HepG2 (cell line): ENCODE data around the gene TTLL12. TPM values are rescaled to one million over a fixed set of nuclear protein-coding genes. Genes with fewer than 3 reads are reported as not detected.

ENCODE experiments used
- ATAC-seq: fragments of 200-7000 bp; cut with Tn5 transposase; 3 replicates; pipeline ENCODE4 v1.9.1; 2020; ENCODE audit warnings: mild to moderate bottlenecking, moderate library complexity
- Bru-seq: library from RNA; stranded (reverse); fragments of 400-500 nt; gene quantifications from one replicate; lab custom pipeline; 2021; lab: Mats Ljungman, UMichigan
- BruChase-seq, 2 experiments: library from RNA; stranded (reverse); fragments of 400-500 nt; gene quantifications; one replicate each; lab custom pipeline; 2021; lab: Mats Ljungman, UMichigan
- BruUV-seq: library from RNA; stranded (reverse); fragments of 400-500 nt; replicated peaks from 2 replicates; lab custom pipeline; 2021; lab: Mats Ljungman, UMichigan
- CTCF ChIA-PET: fragments of 300-600 bp; formaldehyde crosslinking; extraction: SDS; loops from one replicate; lab custom pipeline; 2021; ENCODE audit warnings: low total read pairs, inconsistent platforms, low intra/inter-chr PET ratio; lab: Yijun Ruan, JAX
- POLR2A ChIA-PET: fragments of 350-600 bp; sonication (Branson Sonifier 250); formaldehyde crosslinking; loops from one replicate; lab custom pipeline; 2020; ENCODE audit warnings: antibody characterized with exemption, inconsistent platforms; lab: Yijun Ruan, JAX
- DNase-seq: peaks from one replicate; pipeline ENCODE4 v3.0.0-alpha.2; 2015; ENCODE audit warnings: low spot score
- FAIRE-seq: peaks from 3 replicates; lab custom pipeline; 2011; peaks lifted over from hg19 to GRCh38; lab: Jason Lieb, UNC
- H2AFZ ChIP-seq: one replicate; pipeline ENCODE4 v1.6.1; 2011; ENCODE audit warnings: low read length, inconsistent platforms
- H3K27ac ChIP-seq: fragments of 300-600 bp; 3 replicates; pipeline ENCODE4 v1.8.0; 2011; ENCODE audit warnings: mixed run types, mild to moderate bottlenecking, mixed read lengths, low read length, inconsistent platforms; ENCODE audit not compliant: insufficient read depth; ENCODE audit errors: extremely low read length
- H3K27me3 ChIP-seq, 2 experiments: fragments of 200-600 bp in 1 of 2; 2 replicates in 1 of 2; 3 replicates in 1 of 2; pipeline versions ENCODE4 v1.6.0 to v1.8.0; 2011; ENCODE audit warnings: low read length in 2 of 2, mild to moderate bottlenecking in 2 of 2, moderate library complexity in 2 of 2, inconsistent platforms in 1 of 2; ENCODE audit not compliant: insufficient read depth in 2 of 2, control insufficient read depth in 1 of 2
- H3K36me3 ChIP-seq, 2 experiments: fragments of 200-600 bp in 1 of 2; replicated peaks in 1 of 2; 2 replicates in 1 of 2; 3 replicates in 1 of 2; pipeline versions ENCODE4 v1.5.1 to v1.8.0; 2011; ENCODE audit warnings: low read length in 2 of 2, inconsistent platforms in 1 of 2; ENCODE audit not compliant: insufficient read depth in 2 of 2, control insufficient read depth in 1 of 2
- H3K4me1 ChIP-seq: 2 replicates; pipeline ENCODE4 v1.5.1; 2012; ENCODE audit warnings: low read length, inconsistent platforms; ENCODE audit not compliant: insufficient read depth
- H3K4me2 ChIP-seq: 2 replicates; pipeline ENCODE4 v1.6.0; 2011; ENCODE audit warnings: low read depth, low read length, inconsistent platforms
- H3K4me3 ChIP-seq, 3 experiments: fragments of 200-600 bp in 1 of 3; sonication (generic), shearing (Covaris generic) in 1 of 3; replicated peaks in 1 of 3; 2 replicates each; pipeline ENCODE4 v1.5.1; 2011 to 2016; ENCODE audit warnings: low read length in 3 of 3, inconsistent platforms in 2 of 3, low read depth in 2 of 3, mild to moderate bottlenecking in 2 of 3, control low read depth in 1 of 3, mixed read lengths in 1 of 3; ENCODE audit not compliant: insufficient read depth in 1 of 3
- H3K79me2 ChIP-seq: one replicate; pipeline ENCODE4 v1.6.1; 2011; ENCODE audit warnings: low read length, inconsistent platforms; ENCODE audit not compliant: insufficient read depth
- H3K9ac ChIP-seq: 2 replicates; pipeline ENCODE4 v1.6.0; 2011; ENCODE audit warnings: mild to moderate bottlenecking, low read depth, low read length, inconsistent platforms; ENCODE audit not compliant: insufficient read depth
- H3K9me3 ChIP-seq: 2 replicates; pipeline ENCODE4 v1.5.1; 2012; ENCODE audit warnings: mild to moderate bottlenecking, low read length
- H4K20me1 ChIP-seq: 2 replicates; pipeline ENCODE4 v1.6.0; 2011; ENCODE audit warnings: inconsistent platforms, mild to moderate bottlenecking, low read length, moderate library complexity; ENCODE audit not compliant: insufficient read depth
- ELF3 ChIP-seq: IDR thresholded peaks from 2 replicates; pipeline ENCODE4 v1.6.1; 2016; ENCODE audit warnings: missing genetic modification reagents, missing compliant biosample characterization
- PLRG1 ChIP-seq: fragments of 450-650 bp; conservative IDR thresholded peaks from 2 replicates; pipeline ENCODE4 v1.6.1; 2016
- POLR2AphosphoS5 ChIP-seq: IDR thresholded peaks from 2 replicates; pipeline ENCODE4 v1.6.1; 2012; ENCODE audit warnings: low read depth, low read length
- SALL2 ChIP-seq: sonication (generic); formaldehyde crosslinking; IDR thresholded peaks from 2 replicates; pipeline ENCODE4 v1.8.1; 2023; ENCODE audit warnings: mild to moderate bottlenecking, missing genetic modification reagents, inconsistent platforms
- SYNCRIP ChIP-seq: fragments of 200-400 bp; formaldehyde crosslinking; IDR thresholded peaks from 2 replicates; pipeline ENCODE4 v1.6.1; 2018; ENCODE audit warnings: mild to moderate bottlenecking, low read depth, low read length; ENCODE audit not compliant: insufficient read depth
- ZBTB14 ChIP-seq: sonication (generic); formaldehyde crosslinking; IDR thresholded peaks from 2 replicates; pipeline ENCODE4 v1.4.0; 2020; ENCODE audit warnings: missing genetic modification reagents
- ZNF382 ChIP-seq: sonication (generic); formaldehyde crosslinking; IDR thresholded peaks from 2 replicates; pipeline ENCODE4 v1.5.0; 2020; ENCODE audit warnings: missing genetic modification reagents, mild to moderate bottlenecking, borderline replicate concordance
- ZNF674 ChIP-seq: sonication (generic); formaldehyde crosslinking; IDR thresholded peaks from 2 replicates; pipeline ENCODE4 v1.5.0; 2020; ENCODE audit warnings: low read depth, mild to moderate bottlenecking, missing genetic modification reagents
- ZNF788 ChIP-seq: sonication (generic); formaldehyde crosslinking; IDR thresholded peaks from 2 replicates; pipeline ENCODE4 v1.5.0; 2020; ENCODE audit warnings: mild to moderate bottlenecking, missing genetic modification reagents, borderline replicate concordance
- WGBS: methylation state at CpG from one replicate; pipeline ENCODE4 v1.1.6; 2017; ENCODE audit warnings: low lambda C conversion rate; 5-methylcytosine and 5-hydroxymethylcytosine counted together
- in situ Hi-C: cut with HindIII; loops from 2 replicates; pipeline ENCODE4 v1.10.0; 2017; ENCODE audit warnings: low pct_unique_long_range_greater_than_20kb; ENCODE audit not compliant: extremely low pct_ligation_motif_present
- intact Hi-C: fragments of 100-400 bp; cut with micrococcal nuclease; formaldehyde crosslinking; loops from one replicate; pipeline ENCODE4 v1.10.0; 2022; ENCODE audit not compliant: unreplicated experiment
- long read RNA-seq, 2 experiments: library from RNA in 1 of 2; library from polyadenylated mRNA in 1 of 2; stranded (forward) in 1 of 2; unstranded in 1 of 2; transcript quantifications; one replicate each; pipeline ENCODE4 v2.0.0, GENCODE V29; 2019 to 2022
- polyA minus RNA-seq, 3 experiments: library from RNA; depleted of rRNA, polyadenylated mRNA; stranded (reverse); fragments of >200 nt; gene quantifications; 2 replicates each; pipeline ENCODE4 v1.2.3, GENCODE V29; 2011; ENCODE audit warnings: low replicate concordance in 1 of 3
- polyA plus RNA-seq, 8 experiments: library from polyadenylated mRNA; depleted of rRNA in 3 of 8; stranded (reverse) in 7 of 8; unstranded in 1 of 8; fragments of >200 nt; fragmentation: Illumina TruSeq in 4 of 8; extraction: Trizol in 4 of 8; gene quantifications; 2 replicates each; pipeline versions ENCODE4 v1.2.1 to v1.2.3, GENCODE V29; 2011 to 2016; ENCODE audit warnings: low read depth in 4 of 8, missing spikeins in 1 of 8, mixed read lengths in 1 of 8; ENCODE audit not compliant: insufficient read depth in 1 of 8
- total RNA-seq, 5 experiments: library from RNA; depleted of rRNA; stranded (reverse); fragments of >200 nt; fragmentation: Illumina TruSeq; extraction: Trizol; gene quantifications; 2 replicates each; pipeline ENCODE4 v1.2.3, GENCODE V29; 2016; ENCODE audit warnings: low read depth in 1 of 5
- TF ChIP-seq, protein P1 (sequence below): sonication (generic); formaldehyde crosslinking; IDR thresholded peaks from 2 replicates; pipeline ENCODE4 v1.8.1; 2023; ENCODE audit warnings: mild to moderate bottlenecking, moderate library complexity, missing genetic modification reagents

TTLL12 gene
- total RNA-seq (2016; rRNA removed; fragmentation: Illumina TruSeq; extraction: Trizol) (34.1 and 38.1 TPM in 2 replicates), polyA plus RNA-seq (2011; rRNA removed) (11.9 and 16.9 TPM in 2 replicates), polyA minus RNA-seq (2011; rRNA and poly(A)+ RNA removed; ENCODE audit: low replicate concordance) (43.9 and 71.0 TPM in 2 replicates), Bru-seq, nascent RNA (percentile 64 among the genes with signal in this experiment), BruChase-seq, experiment 1, labeled RNA remaining after a 6-hour chase (percentile 77 among the genes with signal in this experiment), BruChase-seq, experiment 2, labeled RNA remaining after a 2-hour chase (percentile 65 among the genes with signal in this experiment)
- 6.3 and 6.6 TPM in 2 replicates for total RNA-seq (2016; cell fraction: cytosol; rRNA removed; fragmentation: Illumina TruSeq; extraction: Trizol; ENCODE audit: low read depth)
- 28.8 and 39.8 TPM in 2 replicates for total RNA-seq (2016; cell fraction: insoluble cytoplasmic fraction; rRNA removed; fragmentation: Illumina TruSeq; extraction: Trizol)
- total RNA-seq (2016; cell fraction: membrane; rRNA removed; fragmentation: Illumina TruSeq; extraction: Trizol) = 16.2 and 19.8 TPM in 2 replicates
- total RNA-seq (2016; cell fraction: nucleus; rRNA removed; fragmentation: Illumina TruSeq; extraction: Trizol) = 17.4 and 21.4 TPM in 2 replicates
- polyA plus RNA-seq (2011; cell fraction: cytosol; rRNA removed) = 9.1 and 12.7 TPM in 2 replicates
- polyA plus RNA-seq (2011; cell fraction: nucleus; rRNA removed) = 19.9 and 21.7 TPM in 2 replicates
- 16.6 and 24.0 TPM in 2 replicates for polyA plus RNA-seq (2012)
- polyA plus RNA-seq (2016; cell fraction: cytosol; fragmentation: Illumina TruSeq; extraction: Trizol; ENCODE audit: low read depth) = 3.3 and 3.4 TPM in 2 replicates
- polyA plus RNA-seq (2016; cell fraction: insoluble cytoplasmic fraction; fragmentation: Illumina TruSeq; extraction: Trizol; ENCODE audit: low read depth) = 31.2 and 38.2 TPM in 2 replicates
- polyA plus RNA-seq (2016; cell fraction: membrane; fragmentation: Illumina TruSeq; extraction: Trizol; ENCODE audit: low read depth) = 9.6 and 9.7 TPM in 2 replicates
- polyA plus RNA-seq (2016; cell fraction: nucleus; fragmentation: Illumina TruSeq; extraction: Trizol; ENCODE audit: insufficient read depth, low read depth) = 32.8 and 35.2 TPM in 2 replicates
- 11.3 and 11.7 TPM in 2 replicates for polyA minus RNA-seq (2011; cell fraction: cytosol; rRNA and poly(A)+ RNA removed)
- polyA minus RNA-seq (2011; cell fraction: nucleus; rRNA and poly(A)+ RNA removed) = 6.5 and 7.7 TPM in 2 replicates
- long read RNA-seq, experiment 1, partial matches to known transcripts = 3 of 12 reads
- long read RNA-seq, experiment 1, other reads (novel, unspliced or antisense) = 6 of 12 reads
- long read RNA-seq, experiment 2, transcript TTLL12-201 (14 exons, 3,385 nt) = major isoform, 32 of 145 reads
- long read RNA-seq, experiment 2, partial matches to known transcripts = 47 of 145 reads
- long read RNA-seq, experiment 2, other reads (novel, unspliced or antisense) = 66 of 145 reads

DNA sequence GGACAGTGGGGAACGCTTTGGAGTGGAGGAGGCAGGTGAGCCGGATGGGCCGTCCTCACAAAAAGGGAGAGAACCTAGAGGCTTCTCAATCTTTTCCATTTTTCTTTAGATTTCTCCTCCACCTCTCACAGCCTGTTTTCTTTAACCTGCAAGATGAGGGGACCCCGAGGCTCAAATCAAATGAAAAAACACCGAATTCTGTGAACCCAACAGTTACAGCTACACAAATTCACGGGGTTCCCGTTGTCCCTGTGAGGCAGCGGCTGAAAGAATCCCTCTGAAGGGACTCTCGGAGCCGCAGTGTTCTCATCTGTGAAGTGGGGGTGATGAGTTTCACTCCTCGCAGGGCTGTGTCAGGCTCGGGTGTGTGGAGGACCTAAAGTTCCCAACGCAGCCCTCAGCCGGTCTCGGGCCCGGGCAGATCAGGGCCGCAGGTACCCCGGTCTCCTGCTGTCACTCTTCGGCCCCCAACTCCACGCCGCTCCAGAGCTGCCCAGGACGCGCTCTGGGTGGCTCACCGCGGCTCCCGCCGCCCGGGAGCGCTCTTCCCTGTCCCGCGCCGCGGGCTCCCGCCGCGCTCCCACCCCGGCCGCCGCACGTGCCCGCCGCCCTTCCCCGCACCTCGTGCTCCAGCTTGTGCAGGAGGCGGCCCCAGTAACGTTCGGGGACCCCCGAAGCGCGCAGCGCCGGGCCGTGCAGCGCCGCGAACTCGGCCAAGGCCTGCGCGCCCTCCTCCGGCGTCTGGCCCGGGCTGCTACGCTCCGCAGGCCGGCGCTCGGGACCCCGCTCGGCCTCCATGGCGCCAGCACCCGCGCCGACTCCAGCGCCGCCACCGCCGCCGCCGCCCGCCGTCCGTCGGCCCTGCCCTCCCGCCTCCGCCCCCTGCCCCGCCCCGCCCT, at the start of gene TTLL12:
Gene TTLL12, minus strand, starts transcription at position 863 of the 899 bp plus-strand sequence. Its CDS starts 65 bp downstream, at position 798.
- H2AFZ ChIP-seq = peak within 1 kb of the TSS; percentile 71
- H3K36me3 ChIP-seq = no peaks in the 10 kb centered on the region; a peak in 2 of 5 replicates
- no peaks in the 10 kb centered on the region for H3K27me3 ChIP-seq
- ATAC-seq (peak; percentile 62), DNase-seq (no peak), FAIRE-seq (no peak)
- peak within 1 kb of the TSS; percentile 79 to 85 (median 85) for H3K4me3 ChIP-seq
- WGBS = 1% methylated on average over 13 of the region's 87 CpGs
- TSS peak; percentile 58 for BruUV-seq
- intact Hi-C loops (no loop called here), in situ Hi-C loops (no loop called here)
- peaks cover 48% of the 10 kb centered on the region for H3K4me1 ChIP-seq
- no peaks in the 10 kb centered on the region for H4K20me1 ChIP-seq
- peaks cover 10% of the 10 kb centered on the region for H3K9me3 ChIP-seq
- ChIA-PET POLR2A (interaction anchor here (0.6 to 1.8 kb wide), 9 partner anchors 10 to 211 kb away, joined by 3 to 6 read pairs (median 4); partner anchors contain the start of gene MCAT), CTCF (no interaction called here)
- peak within 1 kb of the TSS; percentile 79 for H3K27ac ChIP-seq
- peak within 1 kb of the TSS; percentile 96 for H3K4me2 ChIP-seq
- H3K9ac ChIP-seq = peak within 1 kb of the TSS; percentile 85
- H3K79me2 ChIP-seq = peaks cover 14% of the 10 kb centered on the region
- 0 out of 2 replicates have a peak, but pooled peaks have one; percentile 72 for TF ChIP-seq ZNF674
- TF ChIP-seq ZNF788 = no peak
- TF ChIP-seq ELF3 (CRISPR knock-in tag) = 0 out of 2 replicates have a peak, but pooled peaks have one; percentile 24
- TF ChIP-seq SYNCRIP = no peak
- peak; percentile 38; the same call in 1 of the 2 replicates for TF ChIP-seq POLR2AphosphoS5
- TF ChIP-seq, protein P1, sequence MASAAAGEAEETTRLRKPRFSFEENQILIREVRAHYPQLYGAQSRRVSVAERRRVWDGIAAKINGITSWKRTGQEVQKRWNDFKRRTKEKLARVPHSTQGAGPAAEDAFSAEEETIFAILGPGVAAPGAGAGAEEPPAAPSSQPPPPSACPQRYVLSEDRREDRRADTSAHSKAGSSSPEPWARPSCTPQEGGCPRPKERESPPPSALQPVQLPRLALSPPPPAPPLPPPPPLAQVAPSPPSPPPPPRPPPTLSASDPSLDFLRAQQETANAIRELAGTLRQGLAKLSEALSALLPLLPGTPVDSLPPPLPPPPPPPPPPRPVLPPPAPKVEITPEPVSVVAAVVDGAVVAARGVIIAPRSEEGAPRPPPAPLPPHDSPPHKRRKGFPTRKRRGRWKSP (CRISPR knock-in tag) = no peak; the same call in 1 of the 2 replicates
- 0 out of 2 replicates have a peak, but pooled peaks have one; percentile 49 for TF ChIP-seq SALL2 (CRISPR knock-in tag)
- no peak for TF ChIP-seq PLRG1
- TF ChIP-seq ZNF382 (CRISPR knock-in tag) = no peak
- TF ChIP-seq ZBTB14 (CRISPR knock-in tag) = peak; percentile 46; the same call in 1 of the 2 replicates
